HepG2 (cell line): ENCODE data around the gene MLN. TPM values are rescaled to one million over a fixed set of nuclear protein-coding genes. Genes with fewer than 3 reads are reported as not detected.

Experiments used
- CBX5 ChIP-seq: sonication (generic); formaldehyde crosslinking; IDR thresholded peaks from 2 replicates; pipeline ENCODE4 v1.4.0; 2020; ENCODE audit warnings: missing genetic modification reagents, borderline replicate concordance
- CCDC6 ChIP-seq: sonication (generic); formaldehyde crosslinking; IDR thresholded peaks from 2 replicates; pipeline ENCODE4 v1.8.1; 2022; ENCODE audit warnings: mild to moderate bottlenecking, missing genetic modification reagents, moderate library complexity
- EEA1 ChIP-seq: sonication (generic); formaldehyde crosslinking; IDR thresholded peaks from 2 replicates; pipeline ENCODE4 v1.5.1; 2020; ENCODE audit warnings: mild to moderate bottlenecking, missing genetic modification reagents, borderline replicate concordance
- FOSL1 ChIP-seq: sonication (generic); formaldehyde crosslinking; IDR thresholded peaks from 2 replicates; pipeline ENCODE4 v1.9.0; 2021; ENCODE audit warnings: missing genetic modification reagents, borderline replicate concordance
- GABPB1 ChIP-seq: IDR thresholded peaks from 2 replicates; pipeline ENCODE4 v1.6.1; 2016; ENCODE audit warnings: mild to moderate bottlenecking, missing genetic modification reagents, moderate library complexity, missing compliant biosample characterization
- GLI4 ChIP-seq: sonication (generic); formaldehyde crosslinking; IDR thresholded peaks from 2 replicates; pipeline ENCODE4 v1.5.1; 2020; ENCODE audit warnings: missing genetic modification reagents, mild to moderate bottlenecking, moderate library complexity, borderline replicate concordance
- IRF1 ChIP-seq: sonication (generic); formaldehyde crosslinking; IDR thresholded peaks from 2 replicates; pipeline ENCODE4 v1.4.0; 2020; ENCODE audit warnings: low read depth, mild to moderate bottlenecking, missing genetic modification reagents
- ISX ChIP-seq: sonication (generic); formaldehyde crosslinking; conservative IDR thresholded peaks from 2 replicates; pipeline ENCODE4 v1.5.0; 2020; ENCODE audit warnings: missing genetic modification reagents
- KAT8 ChIP-seq: IDR thresholded peaks from 2 replicates; pipeline ENCODE4 v1.6.1; 2016; ENCODE audit warnings: missing genetic modification reagents, missing compliant biosample characterization
- KDM5A ChIP-seq: fragments of 200-600 bp; sonication (generic); IDR thresholded peaks from 2 replicates; pipeline ENCODE4 v1.7.0; 2018; ENCODE audit warnings: antibody characterized with exemption, mild to moderate bottlenecking, low read length, borderline replicate concordance
- MYNN ChIP-seq: sonication (generic); formaldehyde crosslinking; IDR thresholded peaks from 2 replicates; pipeline ENCODE4 v1.4.0; 2020; ENCODE audit warnings: mild to moderate bottlenecking, low read depth, missing genetic modification reagents
- NFATC3 ChIP-seq: sonication (generic); formaldehyde crosslinking; IDR thresholded peaks from 2 replicates; pipeline ENCODE4 v1.5.1; 2020; ENCODE audit warnings: mild to moderate bottlenecking, missing genetic modification reagents
- NFYC ChIP-seq: IDR thresholded peaks from 2 replicates; pipeline ENCODE4 v1.6.1; 2016; ENCODE audit warnings: missing genetic modification reagents, missing compliant biosample characterization
- PCBP1 ChIP-seq: fragments of 200-400 bp; formaldehyde crosslinking; IDR thresholded peaks from 2 replicates; pipeline ENCODE4 v1.6.1; 2017; ENCODE audit warnings: mild to moderate bottlenecking, low read depth, low read length, borderline replicate concordance
- PRDM10 ChIP-seq: sonication (generic); formaldehyde crosslinking; IDR thresholded peaks from 2 replicates; pipeline ENCODE4 v1.4.0; 2020; ENCODE audit warnings: low read depth, missing genetic modification reagents
- RAD21 ChIP-seq: fragments of 450-650 bp; formaldehyde crosslinking; IDR thresholded peaks from 2 replicates; pipeline ENCODE4 v1.5.0; 2020; ENCODE audit warnings: mild to moderate bottlenecking
- ZBTB3 ChIP-seq: sonication (generic); formaldehyde crosslinking; IDR thresholded peaks from 2 replicates; pipeline ENCODE4 v1.4.0; 2020; ENCODE audit warnings: low read depth, mild to moderate bottlenecking, moderate library complexity, missing genetic modification reagents, borderline replicate concordance
- ZMAT5 ChIP-seq: sonication (generic); formaldehyde crosslinking; IDR thresholded peaks from 2 replicates; pipeline ENCODE4 v1.5.0; 2020; ENCODE audit warnings: mild to moderate bottlenecking, low read depth, missing genetic modification reagents, borderline replicate concordance
- ZNF230 ChIP-seq: sonication (generic); formaldehyde crosslinking; IDR thresholded peaks from 2 replicates; pipeline ENCODE4 v1.4.0; 2020; ENCODE audit warnings: mild to moderate bottlenecking, missing genetic modification reagents
- ZNF317 ChIP-seq: sonication (generic); formaldehyde crosslinking; IDR thresholded peaks from 2 replicates; pipeline ENCODE4 v1.5.0; 2020; ENCODE audit warnings: mild to moderate bottlenecking, missing genetic modification reagents
- ZNF33B ChIP-seq: sonication (generic); formaldehyde crosslinking; IDR thresholded peaks from 2 replicates; pipeline ENCODE4 v1.5.1; 2020; ENCODE audit warnings: mild to moderate bottlenecking, missing genetic modification reagents
- ZNF383 ChIP-seq: sonication (generic); formaldehyde crosslinking; IDR thresholded peaks from 2 replicates; pipeline ENCODE4 v1.4.0; 2020; ENCODE audit warnings: missing genetic modification reagents, mild to moderate bottlenecking, borderline replicate concordance
- ZNF879 ChIP-seq: sonication (generic); formaldehyde crosslinking; IDR thresholded peaks from 2 replicates; pipeline ENCODE4 v1.8.1; 2023; ENCODE audit warnings: missing genetic modification reagents
- ZNF891 ChIP-seq: sonication (generic); formaldehyde crosslinking; IDR thresholded peaks from 2 replicates; pipeline ENCODE4 v1.5.0; 2020; ENCODE audit warnings: mild to moderate bottlenecking, missing genetic modification reagents
- polyA plus RNA-seq, 8 experiments: library from polyadenylated mRNA; depleted of rRNA in 3 of 8; stranded (reverse) in 7 of 8; unstranded in 1 of 8; fragments of >200 nt; fragmentation: Illumina TruSeq in 4 of 8; extraction: Trizol in 4 of 8; gene quantifications; 2 replicates each; pipeline versions ENCODE4 v1.2.1 to v1.2.3, GENCODE V29; 2011 to 2016; ENCODE audit warnings: low read depth in 4 of 8, missing spikeins in 1 of 8, mixed read lengths in 1 of 8; ENCODE audit not compliant: insufficient read depth in 1 of 8
- total RNA-seq, 5 experiments: library from RNA; depleted of rRNA; stranded (reverse); fragments of >200 nt; fragmentation: Illumina TruSeq; extraction: Trizol; gene quantifications; 2 replicates each; pipeline ENCODE4 v1.2.3, GENCODE V29; 2016; ENCODE audit warnings: low read depth in 1 of 5
- TF ChIP-seq, protein P1 (sequence below): sonication (generic); formaldehyde crosslinking; IDR thresholded peaks from 2 replicates; pipeline ENCODE4 v1.5.1; 2020; ENCODE audit warnings: mild to moderate bottlenecking, missing genetic modification reagents, moderate library complexity

The MLN gene
- total and polyA plus RNA-seq, 2 of the 13 experiments (the other 11 are each of a cell fraction or from before 2014, with no cell fraction given), result not detected

DNA sequence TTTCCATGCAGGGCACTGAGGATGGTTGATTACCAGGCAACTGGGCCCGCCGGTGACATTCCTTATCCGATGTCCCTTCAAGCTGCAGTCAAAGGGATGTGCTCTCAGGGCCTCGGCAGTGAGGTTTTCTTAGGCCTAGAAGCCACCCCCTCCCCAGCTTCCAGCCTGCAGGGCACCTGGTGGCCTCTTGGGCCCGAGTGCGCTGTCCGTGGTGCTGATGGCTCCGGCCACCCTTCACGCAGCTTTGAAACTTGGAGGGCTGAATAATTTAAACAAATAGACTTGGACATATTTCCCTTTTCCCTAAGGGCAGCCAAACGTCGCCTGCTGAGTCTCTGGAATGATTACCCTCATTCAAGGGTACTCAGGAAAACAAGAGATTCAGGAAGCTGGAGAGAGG lies 8.9 kb upstream of the MLN start (continued):
- TF ChIP-seq PRDM10, result peak; percentile 63; the same call in 1 of the 2 replicates
- TF ChIP-seq ZNF33B (CRISPR knock-in tag), result peak; percentile 91; the same call in 1 of the 2 replicates
- TF ChIP-seq ZNF383 (CRISPR knock-in tag), result no peak
- TF ChIP-seq ZNF230 (CRISPR knock-in tag), result peak; percentile 75; the same call in 1 of the 2 replicates
- TF ChIP-seq IRF1 (CRISPR knock-in tag), result 0 out of 2 replicates have a peak, but pooled peaks have one; percentile 76
- TF ChIP-seq KDM5A, result no peak
- 0 out of 2 replicates have a peak, but pooled peaks have one; percentile 34 for TF ChIP-seq FOSL1 (CRISPR knock-in tag)
- TF ChIP-seq CCDC6 (CRISPR knock-in tag), result no peak
- TF ChIP-seq EEA1 (CRISPR knock-in tag), result no peak
- TF ChIP-seq ZMAT5 (CRISPR knock-in tag), result no peak
- TF ChIP-seq, protein P1, sequence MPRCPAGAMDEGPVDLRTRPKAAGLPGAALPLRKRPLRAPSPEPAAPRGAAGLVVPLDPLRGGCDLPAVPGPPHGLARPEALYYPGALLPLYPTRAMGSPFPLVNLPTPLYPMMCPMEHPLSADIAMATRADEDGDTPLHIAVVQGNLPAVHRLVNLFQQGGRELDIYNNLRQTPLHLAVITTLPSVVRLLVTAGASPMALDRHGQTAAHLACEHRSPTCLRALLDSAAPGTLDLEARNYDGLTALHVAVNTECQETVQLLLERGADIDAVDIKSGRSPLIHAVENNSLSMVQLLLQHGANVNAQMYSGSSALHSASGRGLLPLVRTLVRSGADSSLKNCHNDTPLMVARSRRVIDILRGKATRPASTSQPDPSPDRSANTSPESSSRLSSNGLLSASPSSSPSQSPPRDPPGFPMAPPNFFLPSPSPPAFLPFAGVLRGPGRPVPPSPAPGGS, result peak; percentile 94
- TF ChIP-seq RAD21 (CRISPR knock-in tag), result 0 out of 2 replicates have a peak, but pooled peaks have one; percentile 22
- no peak for TF ChIP-seq PCBP1
- peak; percentile 79; the same call in 1 of the 2 replicates for TF ChIP-seq GLI4
- peak; percentile 59 for TF ChIP-seq GABPB1 (CRISPR knock-in tag)
- peak; percentile 60; the same call in 1 of the 2 replicates for TF ChIP-seq ZNF891 (CRISPR knock-in tag)
- TF ChIP-seq NFATC3 (CRISPR knock-in tag), result 0 out of 2 replicates have a peak, but pooled peaks have one; percentile 47
- peak; percentile 62; the same call in 1 of the 2 replicates for TF ChIP-seq KAT8
- TF ChIP-seq ISX (CRISPR knock-in tag), result peak; percentile 94
- peak; percentile 76 for TF ChIP-seq ZNF317 (CRISPR knock-in tag)
- TF ChIP-seq MYNN (CRISPR knock-in tag), result peak; percentile 84; the same call in 1 of the 2 replicates
- TF ChIP-seq ZBTB3 (CRISPR knock-in tag), result peak; percentile 80; the same call in 1 of the 2 replicates
- peak; percentile 88; the same call in 1 of the 2 replicates for TF ChIP-seq ZNF879 (CRISPR knock-in tag)
- peak; percentile 65; the same call in 1 of the 2 replicates for TF ChIP-seq CBX5 (CRISPR knock-in tag)
- TF ChIP-seq NFYC (CRISPR knock-in tag), result no peak
